Esophagus squamous epithelium (tissue), 5 donors: ENCODE results near the gene CDK5R2. TPM values are rescaled to one million over a fixed set of nuclear protein-coding genes. Genes with fewer than 3 reads are reported as not detected.
A peak's percentile ranks its signal among the peaks of the same experiment; 100 is the strongest.

Source experiments
- DNase-seq: peaks from one replicate; lab custom pipeline; 2025; lab: John Stamatoyannopoulos, UW
- H3K27ac ChIP-seq, 4 donors: fragments of 200-600 bp; sonication (generic); one replicate each; pipeline ENCODE4 v1.5.1; 2016 to 2019; ENCODE audit warnings: mild to moderate bottlenecking in 1 of 4
- H3K27me3 ChIP-seq, 4 donors: fragments of 200-600 bp; sonication (generic); 1 replicate in 3 of 4; 2 replicates in 1 of 4; pipeline versions ENCODE4 v1.5.1 to v1.6.0; 2017 to 2021; ENCODE audit warnings: antibody characterized with exemption in 1 of 4
- H3K36me3 ChIP-seq, 3 donors: fragments of 200-600 bp; sonication (generic); one replicate each; pipeline ENCODE4 v1.5.1; 2016 to 2019
- H3K4me1 ChIP-seq, 3 donors: fragments of 200-600 bp; sonication (generic); one replicate each; pipeline ENCODE4 v1.5.1; 2017 to 2019
- H3K4me3 ChIP-seq, 4 donors: fragments of 200-600 bp; sonication (generic); 1 replicate in 3 of 4; 2 replicates in 1 of 4; pipeline ENCODE4 v1.5.1; 2016 to 2019; ENCODE audit warnings: mild to moderate bottlenecking in 2 of 4, moderate library complexity in 1 of 4
- H3K9me3 ChIP-seq, 3 donors: fragments of 200-600 bp; sonication (generic); one replicate each; pipeline ENCODE4 v1.5.1; 2016 to 2019
- CTCF ChIP-seq, 6 experiments: fragments of 450-650 bp in 4 of 6; fragments of 200-600 bp in 2 of 6; sonication (generic) in 2 of 6; IDR thresholded peaks; one replicate each; pipeline ENCODE4 v1.5.1; 2016 to 2019; ENCODE audit warnings: antibody characterized with exemption in 6 of 6, mild to moderate bottlenecking in 4 of 6, moderate library complexity in 4 of 6
- POLR2A ChIP-seq, 4 donors: fragments of 450-650 bp; IDR thresholded peaks; one replicate each; pipeline ENCODE4 v1.6.1; 2017; ENCODE audit warnings: antibody characterized with exemption in 4 of 4, mild to moderate bottlenecking in 4 of 4, moderate library complexity in 3 of 4
- WGBS, 2 donors: methylation state at CpG; one replicate each; pipeline ENCODE4 v1.1.5; 2018; 5-methylcytosine and 5-hydroxymethylcytosine counted together
- intact Hi-C: fragments of 100-400 bp; cut with DNase I; formaldehyde crosslinking; loops from one replicate; pipeline ENCODE4 v1.15.0; 2022
- total RNA-seq, 4 donors: library from RNA; depleted of rRNA; stranded (reverse); fragments of >200 nt; gene quantifications; one replicate each; pipeline ENCODE4 v1.1.0, GENCODE V29; 2016
- donor health status: DM: yes; HTN: yes; CAD: no.

The CDK5R2 gene
- total RNA-seq, 4 donors from 2014 or later = not detected

GRCh38 chr2:218984239-218985020, 25.0 kb downstream of the CDK5R2 start:
- Histone ChIP-seq H3K36me3 (no peaks in the 10 kb centered on the region), H3K4me1 (peaks cover 29 to 57% (median 35%) of the 10 kb centered on the region in 3 donors), H3K27ac (no peak overlapping the region), H3K27me3 (peaks cover 32 to 100% (median 66%) of the 10 kb centered on the region in 4 donors), H3K4me3 (peak overlapping the region in 2 of 4 donors; percentile 16 to 36), H3K9me3 (no peaks in the 10 kb centered on the region)
- intact Hi-C loops = no loop called here
- TF ChIP-seq CTCF (IDR thresholded peaks at IDR 0.05) (no peak), POLR2A (IDR thresholded peaks at IDR 0.05) (no peak)
- no peak for DNase-seq
- WGBS, 2 donors = 0 to 1% methylated on average over 22 to 35 of the region's 50 CpGs

GRCh38 chr2:218985021-218985324, 25.5 kb downstream of the CDK5R2 start, which contains the start of gene FEV:
TSS of gene FEV (minus strand) at chr2:218985184. CDS start at chr2:218985075, 109 bp downstream.
- H3K27ac ChIP-seq = no peak within 1 kb of the TSS
- H3K9me3 ChIP-seq = no peaks in the 10 kb centered on the region
- no peak for TF ChIP-seq CTCF (IDR thresholded peaks at IDR 0.05)
- TF ChIP-seq POLR2A (IDR thresholded peaks at IDR 0.05) = no peak
- H3K4me1 ChIP-seq = peaks cover 26 to 51% (median 32%) of the 10 kb centered on the region in 3 donors
- WGBS, 2 donors = 0% methylated on average over 2 of the region's 32 CpGs; no CpG with 5 or more reads in 1 of the 2 donors
- no peaks in the 10 kb centered on the region for H3K36me3 ChIP-seq
- peaks cover 32 to 100% (median 66%) of the 10 kb centered on the region in 4 donors for H3K27me3 ChIP-seq
- no peak for DNase-seq
- intact Hi-C loops = no loop called here
- H3K4me3 ChIP-seq = peak within 1 kb of the TSS in 2 of 4 donors; percentile 16 to 36

- intact Hi-C loops = no loop called here
- Histone ChIP-seq H3K4me1 (peaks cover 26 to 46% (median 29%) of the 10 kb centered on the region in 3 donors), H3K36me3 (no peaks in the 10 kb centered on the region), H3K4me3 (peak overlapping the region in 1 of 4 donors; percentile 36), H3K9me3 (no peaks in the 10 kb centered on the region), H3K27ac (no peak overlapping the region), H3K27me3 (peaks cover 32 to 100% (median 69%) of the 10 kb centered on the region in 4 donors)
- DNase-seq = no peak
- no peak for TF ChIP-seq CTCF (IDR thresholded peaks at IDR 0.05)
- TF ChIP-seq POLR2A (IDR thresholded peaks at IDR 0.05) = no peak
- WGBS, 2 donors = 16 to 17% methylated on average over 24 to 27 of the region's 49 CpGs
These were observed 26.0 kb downstream of the CDK5R2 start for GRCh38 chr2:218985325-218986091.

DNA sequence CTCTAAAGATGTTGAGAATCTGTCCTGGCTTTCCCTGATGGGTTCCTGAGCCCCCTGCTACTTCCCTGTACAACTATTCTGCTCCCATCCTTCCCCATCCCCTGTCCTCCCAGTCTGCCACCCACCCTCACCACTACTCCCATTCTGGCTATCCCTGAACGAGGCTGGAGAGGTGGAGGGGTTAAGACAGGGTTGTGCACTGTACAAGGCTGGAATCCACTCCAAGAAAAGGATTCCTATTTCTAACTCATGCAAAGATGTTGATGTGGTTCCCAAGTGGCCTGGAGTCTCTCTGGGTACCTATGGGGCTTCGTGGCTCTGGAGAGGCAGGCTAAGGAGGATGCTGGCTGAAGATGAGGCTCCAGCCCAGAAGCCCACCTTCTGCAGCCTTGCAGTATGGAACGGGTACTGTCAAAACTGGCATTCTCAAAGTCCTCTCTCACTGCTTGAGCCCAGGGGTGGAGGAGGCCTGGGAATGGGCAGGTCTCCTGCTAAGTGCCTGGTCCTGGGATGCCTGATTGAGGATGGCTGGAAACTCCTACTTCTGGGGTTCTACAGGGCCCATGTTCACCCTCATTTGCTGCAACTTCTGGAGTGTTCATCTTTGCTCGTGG, 26.8 kb downstream of the CDK5R2 start:
- Histone ChIP-seq H3K27me3 (peaks cover 31 to 100% (median 69%) of the 10 kb centered on the region in 4 donors), H3K36me3 (no peaks in the 10 kb centered on the region), H3K27ac (no peak overlapping the region), H3K9me3 (no peaks in the 10 kb centered on the region), H3K4me3 (no peak overlapping the region), H3K4me1 (peaks cover 20 to 38% (median 22%) of the 10 kb centered on the region in 3 donors)
- TF ChIP-seq POLR2A (IDR thresholded peaks at IDR 0.05) = no peak
- TF ChIP-seq CTCF (IDR thresholded peaks at IDR 0.05) = no peak
- 42 to 60% methylated on average over 1 to 2 of the region's 4 CpGs for WGBS, 2 donors
- no peak for DNase-seq
- intact Hi-C loops = no loop called here
